ENCODE measurements around the gene GATA3.

GATA3 gene

DNA sequence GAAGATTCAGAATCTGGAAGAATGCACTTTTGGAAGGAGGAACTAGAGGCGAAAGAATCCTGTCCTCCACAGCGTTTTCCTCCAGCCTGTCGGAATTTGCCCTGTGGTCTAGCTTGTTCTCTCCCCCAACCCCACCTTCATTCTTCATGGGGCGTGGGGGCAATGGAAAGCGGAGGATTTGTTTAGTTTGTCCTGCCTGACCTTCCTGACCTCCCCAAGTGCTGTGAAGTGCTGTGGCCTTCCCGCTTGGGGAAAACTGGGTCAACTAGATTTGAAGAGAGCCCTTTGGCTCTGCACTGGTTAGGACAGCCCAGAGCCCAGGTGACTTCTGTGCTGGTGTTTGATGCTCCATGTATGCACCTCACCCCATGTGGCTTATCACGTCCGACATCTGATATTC, 49.1 kb downstream of the GATA3 start:
- DNase-seq = no peak

DNA sequence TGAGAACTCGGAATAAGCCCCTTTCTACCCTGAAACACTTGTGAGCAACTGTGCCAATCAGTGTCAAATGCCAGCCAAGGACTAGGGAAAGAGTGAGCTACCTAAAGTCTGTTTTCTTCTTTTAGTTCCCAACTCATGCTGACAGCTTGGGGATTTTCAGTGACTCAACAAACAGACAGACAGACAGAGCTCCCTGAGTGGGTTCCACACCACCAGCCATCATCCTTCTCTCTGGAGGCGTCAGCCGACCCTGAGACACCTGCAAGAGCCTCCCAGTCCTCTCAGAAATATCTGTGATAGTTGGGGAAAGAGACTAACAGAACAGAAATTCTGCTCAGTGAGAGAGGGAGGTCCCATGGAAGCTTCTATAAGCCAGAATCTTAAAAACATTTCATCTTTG, 49.5 kb downstream of the GATA3 start:
- DNase-seq = no peak

DNA sequence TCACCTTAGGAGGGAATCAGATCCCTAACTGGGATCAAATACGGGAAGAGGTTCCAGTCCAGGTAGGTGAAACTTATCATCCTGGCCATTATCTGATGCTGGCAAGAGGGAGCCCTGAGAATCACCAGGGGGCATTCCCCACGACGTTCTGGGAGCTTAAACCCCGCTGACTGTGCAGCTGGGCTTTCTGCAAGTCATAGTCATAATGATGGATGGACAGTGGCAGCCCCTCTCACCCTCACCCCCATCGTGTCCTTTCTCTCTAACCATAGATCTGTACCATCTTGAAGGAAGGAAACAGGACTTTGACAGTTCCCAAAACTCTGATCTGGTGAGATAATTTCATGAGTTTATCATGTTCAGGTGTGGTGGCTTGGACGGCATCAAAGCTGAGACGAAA, 50.2 kb downstream of the GATA3 start:
- DNase-seq = no peak

DNA sequence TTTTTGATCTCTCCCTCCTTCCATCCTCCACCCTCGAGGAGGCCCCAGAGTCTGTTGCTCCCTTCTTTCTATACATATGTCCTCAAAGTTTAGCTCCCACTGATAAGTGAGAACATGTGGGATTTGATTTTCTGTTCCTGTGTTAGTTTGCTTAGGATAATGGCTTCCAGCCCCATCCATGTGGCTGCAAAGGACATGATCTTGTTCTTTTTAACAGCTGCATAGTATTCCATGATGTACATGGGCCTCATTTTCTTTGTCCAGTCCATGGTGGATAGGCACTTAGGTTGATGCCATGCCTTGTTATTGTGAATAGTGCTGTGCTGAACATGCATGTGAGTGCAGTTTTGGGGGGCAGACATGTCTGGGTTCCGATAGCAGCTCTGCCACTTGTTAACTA, 51.4 kb downstream of the GATA3 start:
- no peak for DNase-seq

DNA sequence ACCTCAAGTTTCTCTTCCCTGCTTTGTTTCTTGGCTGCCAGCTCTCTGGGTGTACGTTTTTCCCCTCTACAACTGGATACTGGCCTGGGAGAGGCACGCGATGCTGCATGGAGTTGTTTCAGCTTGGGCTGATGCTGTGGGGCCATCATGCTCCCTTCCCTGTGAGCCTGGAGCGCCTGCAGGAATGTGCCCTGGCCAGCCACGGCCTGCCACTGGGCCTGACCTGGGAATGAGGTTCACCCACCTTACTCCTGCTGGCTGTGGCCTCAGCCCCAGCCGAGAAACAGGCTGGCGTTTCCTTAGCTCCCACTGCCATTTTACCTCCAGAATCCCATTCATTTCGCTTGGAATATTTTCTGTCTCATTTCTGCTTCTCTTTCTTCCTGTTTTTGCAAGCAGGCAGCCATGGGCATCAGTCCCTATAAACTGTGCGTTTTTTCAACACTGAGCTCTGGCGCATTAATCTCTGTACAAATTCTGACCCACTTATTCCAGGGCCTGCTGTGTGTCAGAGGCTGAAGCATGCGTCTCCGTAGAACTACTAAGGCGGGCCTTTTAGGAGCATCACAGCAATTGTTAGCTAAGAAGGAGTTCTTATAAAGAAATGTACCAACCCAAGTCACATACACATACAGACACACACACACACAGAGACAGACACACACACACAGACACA, 57.9 kb downstream of the GATA3 start:
- DNase-seq = no peak

DNA sequence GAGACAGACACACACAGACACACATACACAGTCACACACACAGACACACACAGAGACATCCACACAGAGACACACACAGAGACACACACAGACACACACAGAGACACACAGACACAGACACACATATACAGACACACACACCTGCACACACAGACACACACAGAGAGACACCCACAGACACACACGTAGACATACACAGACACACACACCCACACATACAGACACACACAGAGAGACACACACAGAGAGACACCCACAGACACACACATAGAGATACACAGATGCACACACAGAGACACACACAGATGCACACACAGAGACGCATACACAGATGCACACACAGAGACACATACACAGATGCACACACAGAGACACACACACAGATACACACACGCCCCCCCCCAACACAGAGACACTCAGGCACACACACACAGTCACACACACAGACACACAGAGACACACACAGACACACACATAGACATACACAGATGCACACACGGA, 58.5 kb downstream of the GATA3 start:
- DNase-seq = no peak

DNA sequence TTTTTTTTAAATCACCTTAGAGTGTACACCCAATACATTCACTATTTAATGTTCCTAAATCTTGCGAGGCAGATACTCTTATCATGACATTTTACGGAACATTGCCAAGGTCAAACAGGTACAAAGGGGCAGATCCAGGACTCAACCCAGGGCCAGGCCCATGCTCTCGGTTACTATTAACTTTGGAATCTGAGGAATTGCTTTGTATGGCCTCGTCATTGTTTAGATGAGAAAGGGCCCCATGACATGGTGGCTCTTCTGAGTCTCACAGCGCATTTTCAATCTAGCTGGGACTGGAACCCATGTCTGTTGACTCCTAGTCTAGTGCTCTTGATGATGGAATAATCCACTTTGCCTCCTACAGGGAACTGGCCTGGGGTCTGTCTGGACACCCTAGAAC, 59.1 kb downstream of the GATA3 start:
- no peak for DNase-seq

DNA sequence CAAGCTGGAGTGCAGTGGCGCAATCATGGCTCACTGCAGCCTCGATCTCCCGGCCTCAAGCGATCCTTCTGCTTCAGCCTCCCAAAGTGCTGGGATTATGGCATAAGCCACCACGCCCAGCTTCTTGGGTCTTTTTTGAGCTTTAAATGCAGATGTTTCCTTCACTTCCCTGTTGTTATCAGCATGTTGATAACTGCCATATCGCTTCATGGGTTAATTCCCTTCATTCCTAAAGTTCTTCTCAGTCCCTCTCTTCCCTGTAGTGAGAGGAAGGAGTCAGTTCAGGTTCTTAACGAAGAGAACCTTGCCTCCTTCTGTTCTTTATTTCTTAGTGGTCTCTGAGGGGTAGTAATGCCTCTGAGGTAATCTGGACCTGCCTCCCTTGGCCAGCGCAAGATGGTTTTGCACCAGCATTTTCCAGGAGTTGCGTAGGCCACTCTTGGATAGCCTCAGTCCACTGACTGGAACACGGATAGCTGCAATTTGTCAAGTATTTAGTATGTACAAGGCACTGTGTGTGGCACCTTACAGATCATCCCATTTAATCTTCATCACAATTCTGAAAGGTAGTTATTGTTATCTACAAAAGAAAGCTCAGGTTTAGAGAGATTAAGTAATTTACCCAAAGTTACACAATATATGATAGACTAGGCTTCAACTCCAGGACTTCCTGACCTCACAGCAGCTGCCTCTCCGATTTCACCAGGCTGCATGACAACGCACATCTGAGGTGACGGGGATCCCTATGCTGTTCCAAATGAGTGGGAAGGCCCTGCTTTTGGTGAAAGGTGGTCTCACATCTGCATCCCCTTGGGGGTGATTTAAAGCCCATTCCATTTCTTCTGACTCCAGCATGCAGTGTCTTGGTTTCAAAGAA, 60.5 kb downstream of the GATA3 start:
- no peak for DNase-seq

DNA sequence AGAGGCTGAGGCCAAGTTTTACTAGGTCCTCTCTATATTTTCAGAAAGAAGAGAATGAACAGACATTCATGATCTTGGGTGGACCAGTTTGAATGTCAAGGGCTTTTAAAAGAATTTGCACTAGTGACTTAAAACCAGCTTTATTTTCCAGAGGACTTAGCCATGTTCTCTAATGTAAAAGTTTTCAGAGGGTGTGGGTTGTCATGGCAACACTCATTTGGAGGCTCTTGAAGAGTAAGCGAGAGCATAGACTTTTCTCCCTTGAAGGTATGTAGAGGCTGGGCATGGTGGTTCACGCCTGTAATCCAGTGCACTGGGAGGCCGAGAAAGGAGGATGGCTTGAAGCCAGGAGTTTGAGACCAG, 61.1 kb downstream of the GATA3 start:
- no peak for DNase-seq

DNA sequence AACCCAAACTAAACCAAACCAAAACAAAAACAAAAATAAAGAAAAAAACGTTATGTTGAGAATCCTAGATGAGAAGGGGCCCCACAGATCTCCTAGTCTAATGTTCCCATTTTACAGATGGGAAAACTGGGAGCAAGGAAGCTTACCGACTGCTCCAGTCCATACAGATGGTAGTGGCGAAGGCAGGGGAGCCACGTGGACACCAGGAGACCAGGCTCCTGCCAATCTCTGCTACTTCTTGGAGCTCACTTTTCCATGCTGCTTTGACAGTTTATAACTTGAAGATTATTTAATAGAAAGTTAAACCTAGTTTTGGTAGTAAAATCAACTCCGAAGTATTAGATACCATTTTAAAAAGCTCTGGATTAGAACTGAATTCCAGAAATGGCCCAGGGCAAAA, 62.0 kb downstream of the GATA3 start:
- DNase-seq = no peak

DNA sequence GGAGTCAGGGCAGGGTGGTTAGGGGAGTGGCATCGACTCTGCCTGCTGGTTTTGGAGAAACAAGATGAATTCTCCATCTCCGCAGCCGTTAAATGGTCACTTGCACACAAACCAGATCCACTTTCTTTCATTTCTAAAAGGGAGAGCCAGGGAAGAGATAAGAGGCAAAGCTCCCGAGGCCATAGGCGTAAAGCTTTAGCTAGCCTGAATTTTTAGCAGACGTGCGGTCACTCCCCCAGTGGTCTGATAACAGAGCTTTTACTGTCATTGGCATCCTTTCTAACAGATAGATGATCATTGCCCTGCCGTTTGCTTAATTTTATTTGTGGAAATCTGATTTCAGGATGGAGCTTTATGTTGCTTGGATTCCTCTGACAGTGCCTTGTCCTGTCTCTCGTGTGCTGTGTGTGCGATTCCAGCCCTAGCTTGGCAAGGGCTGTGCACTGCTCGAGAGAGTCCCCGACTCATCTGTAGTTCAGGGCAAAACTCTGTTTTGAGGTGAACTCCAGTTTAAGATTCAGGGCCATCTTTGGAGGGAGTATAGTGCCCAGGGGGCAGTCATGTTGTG, 62.5 kb downstream of the GATA3 start:
- DNase-seq = no peak

DNA sequence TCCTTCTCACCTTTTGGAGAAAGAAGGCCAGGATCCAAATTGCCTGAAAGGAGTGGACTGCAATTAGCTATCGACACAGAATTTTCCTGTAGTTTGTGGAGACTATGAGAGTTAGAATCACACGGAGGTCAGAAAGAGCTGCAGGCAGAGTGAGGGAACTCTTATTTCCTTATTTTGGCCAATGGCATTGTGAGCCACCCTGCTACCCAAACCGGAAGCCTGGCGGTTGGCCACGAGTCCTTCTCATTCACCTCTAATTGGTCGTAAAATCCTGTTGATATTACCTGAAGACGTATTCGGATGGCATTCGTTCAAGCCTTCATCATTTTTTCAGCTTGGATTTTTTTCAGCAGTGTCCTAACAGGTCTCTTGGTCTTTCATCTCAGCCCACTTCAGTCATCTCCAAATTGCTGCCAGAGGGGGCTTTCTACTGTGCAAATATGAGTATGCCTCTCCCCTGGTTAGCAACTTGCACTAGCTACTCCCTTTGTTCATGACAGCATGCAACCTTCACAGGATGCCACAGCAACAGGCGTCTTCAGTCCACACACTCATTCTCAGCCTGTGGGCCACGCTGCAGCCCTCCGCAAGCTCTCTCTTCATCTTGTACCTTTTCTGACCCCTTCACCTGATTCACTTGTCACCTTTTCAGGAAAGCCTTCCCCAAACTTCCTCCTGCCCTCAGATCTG, 66.9 kb downstream of the GATA3 start:
- DNase-seq = no peak

DNA sequence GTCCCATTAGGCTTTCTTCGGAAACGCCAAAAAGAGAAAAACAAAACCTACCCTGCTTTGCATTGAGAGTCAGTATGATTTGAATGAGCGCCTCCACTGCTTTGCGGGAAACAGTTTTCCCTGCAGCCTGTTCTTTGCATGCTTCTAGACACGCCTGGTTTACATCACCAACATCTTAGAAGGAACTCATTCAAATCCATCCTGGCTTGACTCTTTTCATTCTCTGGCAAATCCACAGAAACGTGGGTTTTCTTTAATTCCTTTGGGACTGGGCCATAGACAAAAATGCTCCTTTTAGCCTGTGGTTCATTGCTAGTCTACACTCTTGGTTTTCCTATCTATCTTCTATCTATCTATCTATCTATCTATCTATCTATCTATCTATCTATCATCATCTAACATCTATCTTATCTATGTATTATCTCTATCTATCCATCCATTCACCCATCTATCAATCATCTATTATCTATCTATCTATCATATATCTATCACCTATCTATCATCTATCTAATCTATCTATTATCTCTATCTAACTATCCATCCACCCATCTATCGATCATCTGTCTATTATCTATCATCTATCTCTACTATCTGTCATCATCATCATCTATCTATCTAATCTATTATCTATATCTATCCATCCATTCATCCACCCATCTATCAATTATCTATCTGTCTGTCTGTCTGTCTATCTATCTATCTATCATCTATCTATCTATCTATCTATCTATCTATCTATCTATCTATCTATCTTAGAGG, 68.3 kb downstream of the GATA3 start:
- DNase-seq = no peak

DNA sequence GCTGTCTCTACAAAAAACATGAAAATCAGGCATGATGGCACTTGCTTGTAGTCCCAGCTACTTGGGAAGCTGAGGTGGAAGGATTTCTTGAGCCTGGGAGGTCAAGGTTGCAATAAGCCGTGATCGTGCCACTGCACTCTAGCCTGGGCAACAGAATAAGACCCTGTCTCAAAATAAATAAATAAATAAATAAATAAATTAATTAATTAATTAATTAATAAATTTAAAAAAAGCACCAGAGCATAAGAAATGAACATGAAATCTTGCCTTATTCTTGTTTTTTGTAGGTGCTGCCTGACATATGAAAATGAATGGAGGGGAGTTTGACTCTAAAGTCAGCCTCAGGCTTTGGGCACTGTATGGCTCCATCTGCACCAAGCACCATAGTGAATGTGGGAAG, 69.9 kb downstream of the GATA3 start:
- DNase-seq = no peak
